H1 (cell line): ENCODE data around the gene KRT10.

ENCODE experiments used
- BRCA1 ChIP-seq: IDR thresholded peaks from 2 replicates; pipeline ENCODE4 v1.6.1; 2012; ENCODE audit warnings: low read depth, low read length, improper control_type of control experiment
- CHD2 ChIP-seq: IDR thresholded peaks from 2 replicates; pipeline ENCODE4 v1.6.1; 2012; ENCODE audit warnings: low read length, improper control_type of control experiment
- CREB1 ChIP-seq: IDR thresholded peaks from 2 replicates; pipeline ENCODE4 v1.6.1; 2012; ENCODE audit warnings: inconsistent platforms
- EGR1 ChIP-seq: IDR thresholded peaks from 2 replicates; pipeline ENCODE4 v1.6.1; 2011; ENCODE audit warnings: low read depth, low read length, borderline replicate concordance
- HDAC2 ChIP-seq, 2 experiments: fragments of 300-600 bp in 1 of 2; sonication (generic) in 1 of 2; IDR thresholded peaks; 2 replicates each; pipeline ENCODE4 v1.6.1; 2011 to 2012; ENCODE audit warnings: low read depth in 2 of 2, low read length in 2 of 2, mild to moderate bottlenecking in 2 of 2, moderate library complexity in 2 of 2, borderline replicate concordance in 1 of 2, inconsistent platforms in 1 of 2
- SUZ12 ChIP-seq: fragments of 200-600 bp; sonication (generic); IDR thresholded peaks from 2 replicates; pipeline ENCODE4 v1.6.1; 2012; ENCODE audit warnings: mild to moderate bottlenecking, inconsistent platforms, low read length, moderate library complexity, mixed read lengths
- USF2 ChIP-seq: IDR thresholded peaks from 2 replicates; pipeline ENCODE4 v1.6.1; 2011; ENCODE audit warnings: low read length, improper control_type of control experiment
- TF ChIP-seq, protein P1 (sequence below): IDR thresholded peaks from 2 replicates; pipeline ENCODE4 v1.6.1; 2011; ENCODE audit warnings: low read depth, mild to moderate bottlenecking, low read length; ENCODE audit not compliant: insufficient read depth
- TF ChIP-seq, protein P2 (sequence below), 3 experiments: IDR thresholded peaks; 1 replicate in 2 of 3; 2 replicates in 1 of 3; pipeline versions ENCODE4 v1.5.1 to v1.6.1; 2011; ENCODE audit warnings: low read length in 3 of 3, mild to moderate bottlenecking in 3 of 3, inconsistent platforms in 2 of 3, low read depth in 1 of 3, moderate library complexity in 1 of 3; ENCODE audit not compliant: insufficient read depth in 1 of 3; ENCODE audit errors: control extremely low read depth in 1 of 3
- TF ChIP-seq, protein P3 (sequence below): IDR thresholded peaks from 2 replicates; pipeline ENCODE4 v1.6.1; 2012; ENCODE audit warnings: inconsistent platforms

DNA sequence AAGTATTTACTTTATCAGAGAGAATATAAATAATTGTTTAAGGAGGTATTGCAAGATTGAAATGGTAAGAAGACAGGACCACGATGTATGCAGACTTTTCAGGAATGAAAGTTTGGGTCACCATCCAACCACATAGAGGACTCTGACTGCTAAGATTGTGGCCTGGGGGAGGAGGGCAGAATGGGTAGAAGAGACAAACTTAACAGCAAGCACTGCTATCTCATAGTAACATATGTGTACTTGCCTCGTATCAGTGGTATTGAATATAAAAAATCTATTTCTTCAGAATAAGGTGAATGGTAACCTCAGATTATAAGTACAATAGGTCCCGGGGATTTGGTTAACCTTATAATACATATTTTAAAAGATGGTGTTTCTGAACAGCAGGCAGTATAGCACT lies 5.8 kb downstream of the KRT10 start:
- no peak for TF ChIP-seq SUZ12
- TF ChIP-seq, protein P1, sequence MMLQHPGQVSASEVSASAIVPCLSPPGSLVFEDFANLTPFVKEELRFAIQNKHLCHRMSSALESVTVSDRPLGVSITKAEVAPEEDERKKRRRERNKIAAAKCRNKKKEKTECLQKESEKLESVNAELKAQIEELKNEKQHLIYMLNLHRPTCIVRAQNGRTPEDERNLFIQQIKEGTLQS, result no peak
- TF ChIP-seq, protein P2, sequence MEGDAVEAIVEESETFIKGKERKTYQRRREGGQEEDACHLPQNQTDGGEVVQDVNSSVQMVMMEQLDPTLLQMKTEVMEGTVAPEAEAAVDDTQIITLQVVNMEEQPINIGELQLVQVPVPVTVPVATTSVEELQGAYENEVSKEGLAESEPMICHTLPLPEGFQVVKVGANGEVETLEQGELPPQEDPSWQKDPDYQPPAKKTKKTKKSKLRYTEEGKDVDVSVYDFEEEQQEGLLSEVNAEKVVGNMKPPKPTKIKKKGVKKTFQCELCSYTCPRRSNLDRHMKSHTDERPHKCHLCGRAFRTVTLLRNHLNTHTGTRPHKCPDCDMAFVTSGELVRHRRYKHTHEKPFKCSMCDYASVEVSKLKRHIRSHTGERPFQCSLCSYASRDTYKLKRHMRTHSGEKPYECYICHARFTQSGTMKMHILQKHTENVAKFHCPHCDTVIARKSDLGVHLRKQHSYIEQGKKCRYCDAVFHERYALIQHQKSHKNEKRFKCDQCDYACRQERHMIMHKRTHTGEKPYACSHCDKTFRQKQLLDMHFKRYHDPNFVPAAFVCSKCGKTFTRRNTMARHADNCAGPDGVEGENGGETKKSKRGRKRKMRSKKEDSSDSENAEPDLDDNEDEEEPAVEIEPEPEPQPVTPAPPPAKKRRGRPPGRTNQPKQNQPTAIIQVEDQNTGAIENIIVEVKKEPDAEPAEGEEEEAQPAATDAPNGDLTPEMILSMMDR (IDR thresholded peaks at IDR 0.05; ENCODE audit: control extremely low read depth in 1 of 3, insufficient read depth in 1 of 3, low read depth in 1 of 3, low read length in 3 of 3), result no peak
- TF ChIP-seq CREB1, result no peak
- TF ChIP-seq, protein P3, sequence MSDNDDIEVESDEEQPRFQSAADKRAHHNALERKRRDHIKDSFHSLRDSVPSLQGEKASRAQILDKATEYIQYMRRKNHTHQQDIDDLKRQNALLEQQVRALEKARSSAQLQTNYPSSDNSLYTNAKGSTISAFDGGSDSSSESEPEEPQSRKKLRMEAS, result no peak
- TF ChIP-seq EGR1, result no peak
- no peak for TF ChIP-seq USF2
- no peak for TF ChIP-seq BRCA1
- no peak for TF ChIP-seq HDAC2 (IDR thresholded peaks at IDR 0.05; ENCODE audit: borderline replicate concordance in 1 of 2, low read depth in 2 of 2, low read length in 2 of 2)
- no peak for TF ChIP-seq CHD2
